SH-SY5Y (cell line): ENCODE data around the gene KIRREL1.

Experiments
- GATA2 ChIP-seq: IDR thresholded peaks from 2 replicates; pipeline ENCODE4 v1.6.1; 2011; ENCODE audit warnings: mild to moderate bottlenecking, low read depth, low read length
- GATA3 ChIP-seq: IDR thresholded peaks from 2 replicates; pipeline ENCODE4 v1.6.1; 2011; ENCODE audit warnings: low read depth, mild to moderate bottlenecking, low read length, moderate library complexity

KIRREL1 gene

DNA sequence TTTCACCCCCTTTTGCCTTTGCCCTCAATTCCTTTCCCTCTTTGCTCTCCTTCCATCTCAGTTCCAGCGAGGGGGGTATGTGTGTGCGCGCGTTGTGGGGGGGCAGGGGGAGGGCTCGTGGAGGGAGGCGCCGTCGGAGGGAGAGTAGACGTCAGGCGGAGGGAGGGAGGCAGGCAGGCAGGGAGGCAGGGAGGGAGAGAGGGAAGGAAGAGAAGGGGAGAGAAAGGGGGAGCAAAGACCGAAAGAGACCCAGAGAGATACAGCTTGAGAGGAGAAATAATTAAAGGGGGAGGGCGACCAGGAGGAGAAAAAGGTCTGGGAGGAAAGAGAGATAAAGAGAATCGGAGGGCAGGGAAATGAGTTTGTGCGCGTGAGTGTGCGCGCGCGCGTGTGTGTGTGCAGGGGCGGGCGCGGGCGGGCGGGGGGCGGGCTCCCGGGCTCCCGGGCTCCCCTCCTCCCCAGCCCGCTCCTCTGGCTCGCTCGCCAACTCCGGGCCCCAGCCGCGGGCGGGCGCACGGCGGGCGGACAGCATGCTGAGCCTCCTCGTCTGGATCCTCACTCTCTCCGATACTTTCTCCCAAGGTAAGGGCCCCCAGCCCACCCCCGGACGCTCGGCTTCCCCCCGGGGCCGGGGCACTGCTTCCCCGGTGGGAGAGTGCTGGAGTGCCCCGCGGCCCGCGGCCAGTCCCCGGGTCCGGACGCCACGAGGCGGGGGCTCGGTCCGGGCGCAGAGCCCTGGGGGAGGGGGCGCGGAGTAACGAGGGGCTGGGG, at the start of gene KIRREL1:
Gene KIRREL1, plus strand, starts transcription at position 499 of the 771 bp plus-strand sequence. Its CDS starts 32 bp downstream, at position 531.
- TF ChIP-seq GATA2 (no peak), GATA3 (no peak)

DNA sequence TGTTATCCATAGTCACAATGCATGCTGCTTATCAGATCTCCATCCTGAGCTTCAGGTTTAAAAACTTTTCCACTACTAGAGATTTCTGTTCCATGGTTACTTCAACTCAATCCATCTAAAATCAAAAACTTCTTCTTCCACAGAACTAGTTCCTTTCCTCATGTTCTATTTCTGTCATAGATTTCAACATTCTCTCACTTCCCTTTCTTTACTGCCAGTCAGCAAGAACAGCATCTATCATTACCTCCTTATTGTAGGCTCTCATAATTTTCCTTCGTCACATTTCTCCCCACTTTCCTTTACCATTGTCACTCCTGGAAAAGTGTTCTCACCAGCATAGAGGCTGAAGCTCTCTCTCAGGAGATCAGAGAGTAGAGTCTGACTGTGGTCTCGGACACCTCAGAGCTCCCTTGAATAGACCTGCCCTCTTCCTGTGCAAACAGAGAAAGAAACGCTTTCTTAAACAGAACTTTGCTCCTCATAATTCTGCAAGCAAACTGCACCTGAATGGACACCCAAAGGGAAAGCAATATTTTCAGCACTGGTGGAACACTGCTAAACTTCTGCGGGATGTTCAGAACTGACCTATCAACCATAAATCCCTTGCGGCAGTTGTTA, 48.7 kb upstream of the KIRREL1 start:
- TF ChIP-seq GATA2: no peak
- TF ChIP-seq GATA3: no peak

DNA sequence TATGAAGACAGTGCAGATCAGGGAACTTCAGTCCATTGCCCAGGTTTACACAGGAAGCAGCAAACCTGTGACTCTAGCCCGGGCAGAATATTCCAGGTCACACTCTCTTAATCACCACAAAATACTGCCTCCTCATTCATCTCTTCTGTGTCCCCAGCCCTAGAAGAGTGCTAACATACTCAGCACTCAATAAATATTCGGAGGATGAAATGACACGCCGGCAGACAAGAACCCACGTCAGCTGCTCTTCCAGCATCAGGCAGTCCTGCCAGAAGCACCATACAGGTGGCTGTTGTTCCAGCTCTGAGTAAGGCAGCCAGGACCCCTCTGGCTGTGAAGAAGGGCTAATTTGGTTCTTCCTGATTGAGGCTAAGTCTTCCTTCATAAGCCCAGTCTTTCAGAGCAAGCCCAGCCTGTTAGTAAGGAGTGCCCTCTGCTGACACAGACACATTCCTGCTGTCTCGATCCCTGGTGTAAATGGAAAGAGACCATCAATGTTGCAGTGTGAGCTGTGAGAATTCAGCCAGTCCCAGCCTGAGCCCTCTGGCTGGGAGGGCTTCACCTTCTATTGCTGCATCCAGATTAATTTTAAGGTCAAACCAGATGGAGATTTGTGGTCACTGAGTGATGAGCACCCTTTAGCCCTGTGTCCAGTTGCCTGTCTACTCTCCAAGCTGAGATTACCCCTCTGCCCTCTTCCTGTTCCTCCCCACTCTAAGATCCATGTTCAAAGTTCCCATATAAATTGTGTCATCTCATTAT, 45.0 kb upstream of the KIRREL1 start:
- no peak for TF ChIP-seq GATA3

GRCh38 chr1:157949074-157949354, 44.4 kb upstream of the KIRREL1 start:
- TF ChIP-seq GATA2 (no peak), GATA3 (no peak)

DNA sequence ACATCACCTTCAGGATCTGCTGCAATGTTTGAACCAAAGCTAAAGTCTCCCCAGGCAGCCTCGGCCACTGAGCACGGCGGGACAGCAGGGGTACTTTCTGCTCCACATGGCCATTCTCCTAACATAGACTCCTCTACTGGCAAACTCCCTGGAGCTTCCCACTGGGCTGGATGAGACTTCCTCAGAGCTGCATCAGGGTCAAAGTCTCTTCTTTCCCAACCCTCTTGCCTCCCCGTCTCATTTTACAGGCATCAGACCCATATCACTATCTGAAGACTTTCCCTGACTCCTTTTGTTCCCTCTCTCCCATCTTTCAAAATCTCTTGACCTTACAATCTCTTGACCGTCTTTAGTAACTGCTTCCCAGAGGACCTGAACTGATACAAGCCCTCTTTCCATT, 42.2 kb upstream of the KIRREL1 start:
- TF ChIP-seq GATA2 (no peak), GATA3 (no peak)

DNA sequence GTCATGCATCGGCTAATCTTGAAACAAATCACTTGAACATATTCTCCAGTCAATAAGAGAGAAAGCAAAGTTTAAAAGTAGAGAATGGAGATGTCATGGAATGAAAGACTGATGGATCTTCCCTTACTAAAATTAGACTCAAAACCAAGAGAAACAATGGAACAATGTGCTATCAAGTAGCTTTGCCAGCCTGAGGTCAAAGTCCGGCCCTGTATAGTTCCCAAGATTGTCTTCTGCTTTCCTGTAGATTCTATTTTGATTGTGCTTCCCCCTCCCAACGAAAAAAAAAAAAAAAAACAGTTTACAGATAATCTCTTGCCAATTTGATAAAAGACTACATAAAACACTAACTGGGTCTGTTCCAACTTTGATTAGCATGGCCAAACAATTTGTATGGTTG, 40.8 kb upstream of the KIRREL1 start:
- TF ChIP-seq GATA3 (no peak), GATA2 (no peak)

GRCh38 chr1:157955221-157955620, 38.2 kb upstream of the KIRREL1 start:
- TF ChIP-seq GATA3 (no peak), GATA2 (no peak)

- TF ChIP-seq GATA2 (no peak), GATA3 (no peak)
These were observed 37.6 kb upstream of the KIRREL1 start for GRCh38 chr1:157955857-157956256.

- no peak for TF ChIP-seq GATA3
- no peak for TF ChIP-seq GATA2
These were observed 36.7 kb upstream of the KIRREL1 start for GRCh38 chr1:157956732-157957131.

DNA sequence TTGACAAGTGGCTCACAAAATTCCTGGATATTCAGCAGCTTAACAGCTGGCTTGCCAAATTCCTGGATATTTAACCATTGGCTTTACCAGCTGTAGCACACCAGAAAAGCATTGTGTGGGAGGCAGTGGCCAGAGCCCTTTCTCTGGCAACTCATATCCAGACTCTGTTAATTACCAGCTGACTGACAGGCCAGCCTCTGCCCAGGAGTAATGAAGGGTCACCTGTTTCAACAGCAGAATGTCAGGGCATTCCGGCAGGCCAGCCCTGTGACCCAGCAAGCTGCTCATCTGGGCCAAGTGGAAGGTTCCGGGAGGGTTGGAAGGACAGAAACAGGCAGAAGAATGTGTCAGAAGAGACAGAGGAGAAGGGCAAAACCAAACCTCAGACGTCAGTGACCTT, 35.2 kb upstream of the KIRREL1 start:
- TF ChIP-seq GATA2: no peak
- TF ChIP-seq GATA3: no peak

DNA sequence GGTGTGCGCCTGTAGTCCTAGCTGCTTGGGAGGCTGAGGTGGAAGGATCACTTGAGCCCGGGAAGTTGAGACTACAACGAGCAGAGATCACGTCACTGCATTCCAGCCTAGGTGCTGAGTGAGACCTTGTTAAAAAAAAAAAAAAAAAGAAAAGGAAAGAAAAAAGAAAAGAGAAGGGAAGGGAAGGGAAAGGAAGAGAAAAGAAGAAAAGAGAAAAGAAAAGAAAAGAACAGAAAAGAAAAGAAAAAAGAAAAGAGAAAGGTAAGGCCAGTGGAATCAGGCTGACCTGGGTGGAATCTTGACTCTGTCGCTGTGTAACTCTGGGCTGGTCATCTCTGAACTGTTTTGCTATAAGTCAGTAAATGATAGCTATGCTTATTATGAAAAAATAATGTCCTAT, 33.7 kb upstream of the KIRREL1 start:
- no peak for TF ChIP-seq GATA2
- TF ChIP-seq GATA3: no peak

GRCh38 chr1:157960773-157961172, 32.7 kb upstream of the KIRREL1 start:
- TF ChIP-seq GATA3 (no peak), GATA2 (no peak)

DNA sequence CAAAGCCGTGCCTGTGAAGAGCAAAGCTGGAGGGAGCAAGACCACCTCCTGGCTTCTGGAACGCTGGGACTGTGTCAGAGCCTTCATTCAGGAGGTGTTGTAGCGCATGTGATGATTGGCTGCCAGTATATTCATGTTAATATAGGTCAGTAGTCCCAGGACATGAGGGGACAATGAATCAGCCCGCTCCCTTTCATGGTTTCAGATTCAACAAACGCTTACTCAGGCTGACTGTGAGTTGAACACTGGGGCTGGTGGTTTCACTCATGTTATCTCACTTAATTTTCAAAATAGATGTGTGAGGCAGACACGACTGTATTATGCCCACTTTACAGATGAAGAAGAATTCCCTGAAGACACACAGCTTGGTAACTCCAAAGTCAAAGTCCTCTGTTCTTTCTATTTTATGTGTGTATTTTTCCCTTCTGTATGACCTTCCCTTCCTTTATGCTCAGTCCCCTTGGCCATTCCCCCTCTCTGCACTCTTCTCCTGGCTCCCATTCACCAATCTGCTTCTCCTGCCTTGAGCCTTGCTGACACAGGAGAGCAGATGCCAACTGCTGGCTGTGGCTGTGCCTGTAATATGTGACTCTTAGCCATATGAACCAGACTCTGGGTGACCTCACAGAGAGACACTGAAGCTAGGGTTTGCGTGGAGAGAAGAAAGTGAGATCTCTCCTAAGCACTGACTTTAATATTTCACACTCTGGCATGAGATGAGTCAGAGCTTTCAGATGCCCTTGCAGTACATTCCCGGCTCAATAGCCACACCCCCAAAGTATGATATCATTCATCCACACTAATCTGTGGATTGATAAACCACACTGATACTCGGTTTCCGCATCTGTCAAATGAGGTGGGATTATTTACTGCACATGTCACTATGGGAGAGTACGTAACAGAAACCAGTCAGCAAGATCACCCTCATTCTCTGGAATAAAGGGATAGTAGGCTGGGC, 31.4 kb upstream of the KIRREL1 start:
- TF ChIP-seq GATA2: no peak
- no peak for TF ChIP-seq GATA3

DNA sequence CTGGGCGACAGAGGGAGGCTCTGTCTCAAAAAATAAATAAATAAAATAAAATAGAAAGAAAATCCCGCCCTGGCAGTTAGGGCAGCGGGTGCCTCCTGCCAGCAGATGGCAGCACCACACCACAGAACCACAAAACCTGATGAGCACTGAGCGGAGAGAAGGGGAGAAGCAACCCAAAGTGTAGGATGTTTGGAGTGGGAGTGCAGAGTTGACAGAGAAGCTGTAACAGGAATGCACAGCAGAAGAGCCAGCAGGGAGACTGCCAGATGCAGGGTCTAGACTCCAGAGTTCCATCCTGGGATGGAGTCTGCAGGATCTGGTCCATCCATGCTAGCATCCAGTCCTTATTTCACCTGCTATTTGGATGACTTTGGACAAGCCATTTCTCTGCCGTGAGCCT, 29.7 kb upstream of the KIRREL1 start:
- no peak for TF ChIP-seq GATA2
- TF ChIP-seq GATA3: no peak
